TTC549 (cell line): Measurements from ENCODE around the gene BRD4.

ENCODE experiments used
- FAIRE-seq: peaks from 2 replicates; lab custom pipeline; 2012; peaks lifted over from hg19 to GRCh38; lab: Jason Lieb, UNC

BRD4 gene

GRCh38 chr19:15222738-15223648 is 109.3 kb downstream of the BRD4 start:
- peak; percentile 96 for FAIRE-seq

- no peak for FAIRE-seq
Measured at GRCh38 chr19:15220833-15221232, 111.5 kb downstream of the BRD4 start.

GRCh38 chr19:15218501-15218900 is 113.8 kb downstream of the BRD4 start:
- FAIRE-seq: no peak

GRCh38 chr19:15216363-15216762 is 116.0 kb downstream of the BRD4 start:
- no peak for FAIRE-seq

GRCh38 chr19:15213715-15214381 is 118.5 kb downstream of the BRD4 start:
- FAIRE-seq: no peak

GRCh38 chr19:15212711-15213110 is 119.6 kb downstream of the BRD4 start:
- FAIRE-seq: no peak

GRCh38 chr19:15210323-15210781 is 122.0 kb downstream of the BRD4 start:
- no peak for FAIRE-seq

- no peak for FAIRE-seq
Measured at GRCh38 chr19:15201374-15202023, 130.8 kb downstream of the BRD4 start.

GRCh38 chr19:15200553-15201364 is 131.6 kb downstream of the BRD4 start, which contains the start of gene NOTCH3:
Gene NOTCH3, minus strand, starts transcription at chr19:15200995. Its CDS starts 90 bp downstream, at chr19:15200905.
- no peak for FAIRE-seq

GRCh38 chr19:15199661-15200552 is 132.4 kb downstream of the BRD4 start:
- FAIRE-seq: no peak

- no peak for FAIRE-seq
Measured at GRCh38 chr19:15198951-15199660, 133.2 kb downstream of the BRD4 start.

GRCh38 chr19:15197942-15198341 is 134.4 kb downstream of the BRD4 start:
- FAIRE-seq: no peak

GRCh38 chr19:15197275-15197941 is 134.9 kb downstream of the BRD4 start:
- FAIRE-seq: no peak

- no peak for FAIRE-seq
Measured at GRCh38 chr19:15196360-15197005, 135.9 kb downstream of the BRD4 start.

GRCh38 chr19:15195371-15196334 is 136.7 kb downstream of the BRD4 start:
- no peak for FAIRE-seq

GRCh38 chr19:15194938-15195337 is 137.4 kb downstream of the BRD4 start:
- FAIRE-seq: no peak

GRCh38 chr19:15191982-15192381 is 140.4 kb downstream of the BRD4 start:
- FAIRE-seq: no peak

- FAIRE-seq: no peak
Measured at GRCh38 chr19:15191514-15191913, 140.8 kb downstream of the BRD4 start.
